ENCODE measurements around the gene TYSND1.

- TF ChIP-seq, protein P1, sequence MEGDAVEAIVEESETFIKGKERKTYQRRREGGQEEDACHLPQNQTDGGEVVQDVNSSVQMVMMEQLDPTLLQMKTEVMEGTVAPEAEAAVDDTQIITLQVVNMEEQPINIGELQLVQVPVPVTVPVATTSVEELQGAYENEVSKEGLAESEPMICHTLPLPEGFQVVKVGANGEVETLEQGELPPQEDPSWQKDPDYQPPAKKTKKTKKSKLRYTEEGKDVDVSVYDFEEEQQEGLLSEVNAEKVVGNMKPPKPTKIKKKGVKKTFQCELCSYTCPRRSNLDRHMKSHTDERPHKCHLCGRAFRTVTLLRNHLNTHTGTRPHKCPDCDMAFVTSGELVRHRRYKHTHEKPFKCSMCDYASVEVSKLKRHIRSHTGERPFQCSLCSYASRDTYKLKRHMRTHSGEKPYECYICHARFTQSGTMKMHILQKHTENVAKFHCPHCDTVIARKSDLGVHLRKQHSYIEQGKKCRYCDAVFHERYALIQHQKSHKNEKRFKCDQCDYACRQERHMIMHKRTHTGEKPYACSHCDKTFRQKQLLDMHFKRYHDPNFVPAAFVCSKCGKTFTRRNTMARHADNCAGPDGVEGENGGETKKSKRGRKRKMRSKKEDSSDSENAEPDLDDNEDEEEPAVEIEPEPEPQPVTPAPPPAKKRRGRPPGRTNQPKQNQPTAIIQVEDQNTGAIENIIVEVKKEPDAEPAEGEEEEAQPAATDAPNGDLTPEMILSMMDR (IDR thresholded peaks at IDR 0.05; ENCODE audit: low read depth, low read length), result no peak
- no peak for TF ChIP-seq POLR2A (IDR thresholded peaks at IDR 0.05; ENCODE audit: extremely low read depth, insufficient read length)
- TF ChIP-seq MAX (IDR thresholded peaks at IDR 0.05; ENCODE audit: low read depth, low read length), result no peak
- no peak for TF ChIP-seq MYC (IDR thresholded peaks at IDR 0.05; ENCODE audit: low read depth, low read length)
Observed at GRCh38 chr10:70126700-70127395, 19.7 kb downstream of the TYSND1 start.
